Esophagus (tissue), 2 donors: ENCODE measurements around the gene MYO9B. TPM values are rescaled to one million over a fixed set of nuclear protein-coding genes. Genes with fewer than 3 reads are reported as not detected.

Source experiments
- H3K27ac ChIP-seq, 2 donors: one replicate each; pipeline ENCODE4 v1.5.1; 2013; ENCODE audit warnings: low read depth in 2 of 2, mild to moderate bottlenecking in 2 of 2, inconsistent platforms in 1 of 2, low read length in 1 of 2, moderate library complexity in 1 of 2
- H3K27me3 ChIP-seq, 2 donors: one replicate each; pipeline ENCODE4 v1.6.1; 2013; ENCODE audit warnings: low read length in 2 of 2, control low read depth in 1 of 2, mild to moderate bottlenecking in 1 of 2; ENCODE audit not compliant: insufficient read depth in 2 of 2, control insufficient read depth in 1 of 2
- H3K36me3 ChIP-seq, 2 donors: one replicate each; pipeline ENCODE4 v1.6.1; 2013; ENCODE audit warnings: low read length in 1 of 2; ENCODE audit not compliant: control insufficient read depth in 2 of 2, insufficient read depth in 2 of 2
- H3K4me1 ChIP-seq, 2 donors: one replicate each; pipeline ENCODE4 v1.6.1; 2013; ENCODE audit warnings: low read length in 1 of 2; ENCODE audit not compliant: control insufficient read depth in 2 of 2, insufficient read depth in 2 of 2
- H3K4me3 ChIP-seq, 2 donors: one replicate each; pipeline ENCODE4 v1.5.1; 2013; ENCODE audit warnings: low read length in 2 of 2, mild to moderate bottlenecking in 2 of 2, low read depth in 1 of 2, moderate library complexity in 1 of 2
- H3K9me3 ChIP-seq, 2 donors: one replicate each; pipeline ENCODE4 v1.6.1; 2013; ENCODE audit warnings: mild to moderate bottlenecking in 2 of 2, low read depth in 1 of 2, low read length in 1 of 2, moderate library complexity in 1 of 2; ENCODE audit not compliant: control insufficient read depth in 2 of 2, insufficient read depth in 1 of 2
- WGBS, 2 donors: extraction: QIAGEN DNeasy Blood & Tissue Kit; methylation state at CpG; one replicate each; pipeline ENCODE4 v1.1.7; 2013; 5-methylcytosine and 5-hydroxymethylcytosine counted together
- polyA plus RNA-seq, 2 donors: library from polyadenylated mRNA; stranded (reverse); fragments of 200-250 nt; gene quantifications; one replicate each; pipeline ENCODE4 v1.2.3, GENCODE V29; 2013
- donor health status: healthy with polysubstance abuse.
- donor health status: Bipolar disorder and iron deficiency.

MYO9B gene, protein sequence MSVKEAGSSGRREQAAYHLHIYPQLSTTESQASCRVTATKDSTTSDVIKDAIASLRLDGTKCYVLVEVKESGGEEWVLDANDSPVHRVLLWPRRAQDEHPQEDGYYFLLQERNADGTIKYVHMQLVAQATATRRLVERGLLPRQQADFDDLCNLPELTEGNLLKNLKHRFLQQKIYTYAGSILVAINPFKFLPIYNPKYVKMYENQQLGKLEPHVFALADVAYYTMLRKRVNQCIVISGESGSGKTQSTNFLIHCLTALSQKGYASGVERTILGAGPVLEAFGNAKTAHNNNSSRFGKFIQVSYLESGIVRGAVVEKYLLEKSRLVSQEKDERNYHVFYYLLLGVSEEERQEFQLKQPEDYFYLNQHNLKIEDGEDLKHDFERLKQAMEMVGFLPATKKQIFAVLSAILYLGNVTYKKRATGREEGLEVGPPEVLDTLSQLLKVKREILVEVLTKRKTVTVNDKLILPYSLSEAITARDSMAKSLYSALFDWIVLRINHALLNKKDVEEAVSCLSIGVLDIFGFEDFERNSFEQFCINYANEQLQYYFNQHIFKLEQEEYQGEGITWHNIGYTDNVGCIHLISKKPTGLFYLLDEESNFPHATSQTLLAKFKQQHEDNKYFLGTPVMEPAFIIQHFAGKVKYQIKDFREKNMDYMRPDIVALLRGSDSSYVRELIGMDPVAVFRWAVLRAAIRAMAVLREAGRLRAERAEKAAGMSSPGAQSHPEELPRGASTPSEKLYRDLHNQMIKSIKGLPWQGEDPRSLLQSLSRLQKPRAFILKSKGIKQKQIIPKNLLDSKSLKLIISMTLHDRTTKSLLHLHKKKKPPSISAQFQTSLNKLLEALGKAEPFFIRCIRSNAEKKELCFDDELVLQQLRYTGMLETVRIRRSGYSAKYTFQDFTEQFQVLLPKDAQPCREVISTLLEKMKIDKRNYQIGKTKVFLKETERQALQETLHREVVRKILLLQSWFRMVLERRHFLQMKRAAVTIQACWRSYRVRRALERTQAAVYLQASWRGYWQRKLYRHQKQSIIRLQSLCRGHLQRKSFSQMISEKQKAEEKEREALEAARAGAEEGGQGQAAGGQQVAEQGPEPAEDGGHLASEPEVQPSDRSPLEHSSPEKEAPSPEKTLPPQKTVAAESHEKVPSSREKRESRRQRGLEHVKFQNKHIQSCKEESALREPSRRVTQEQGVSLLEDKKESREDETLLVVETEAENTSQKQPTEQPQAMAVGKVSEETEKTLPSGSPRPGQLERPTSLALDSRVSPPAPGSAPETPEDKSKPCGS (N-terminal part only)
- 10 to 100 TPM; 24.2 to 41.2 TPM for polyA plus RNA-seq

DNA sequence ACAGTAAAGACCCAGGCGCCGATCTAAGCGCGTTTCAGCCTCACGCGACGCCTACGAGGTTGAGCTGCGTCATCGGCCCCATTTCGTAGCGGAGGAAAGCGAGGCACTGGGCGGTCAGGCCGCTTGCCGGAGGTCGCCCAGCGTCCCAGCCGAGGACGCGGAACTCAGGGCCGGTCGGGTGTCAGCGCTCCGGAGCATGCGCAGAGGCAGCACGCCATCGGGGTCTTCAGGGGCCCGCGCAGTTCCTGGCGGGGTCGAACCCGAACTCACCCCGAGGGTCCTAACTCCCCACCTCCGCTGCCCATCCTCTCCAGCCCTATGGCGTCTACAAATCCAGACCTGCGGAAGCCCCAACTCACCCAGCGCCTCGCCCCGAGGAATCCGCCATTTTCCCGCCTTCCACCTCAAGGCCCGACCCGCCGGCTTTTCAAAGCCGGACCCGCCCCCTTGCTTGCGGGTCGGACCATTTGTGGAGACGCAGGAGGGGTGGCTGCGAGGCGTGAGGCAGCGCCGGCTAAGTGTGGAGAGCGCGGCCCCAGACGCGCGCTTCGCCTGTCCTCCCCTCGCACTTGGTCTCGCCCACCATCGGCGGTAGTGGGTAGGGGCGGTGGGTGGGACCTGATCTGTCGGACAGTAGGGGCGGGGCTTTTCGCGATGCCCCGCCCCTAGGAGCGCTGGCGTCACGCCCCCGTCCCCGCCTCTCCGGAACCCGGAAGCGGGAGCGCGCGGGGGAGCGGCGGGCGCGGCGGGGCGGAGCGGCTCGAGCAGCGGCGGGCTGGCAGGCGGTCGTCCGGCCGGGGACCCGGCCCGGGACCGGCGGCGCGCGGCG, at the start of gene MYO9B, which contains the start of gene HAUS8:
MYO9B (plus strand) TSS at position 743 of the 829 bp plus-strand sequence. CDS start 25,941 bp downstream, outside the sequence.
HAUS8 (minus strand) TSS at position 418 of the 829 bp plus-strand sequence; CDS start at position 388, 30 bp downstream.
- 1% methylated on average over 71 to 103 of the region's 103 CpGs for WGBS, 2 donors
- Histone ChIP-seq H3K4me1 (peaks cover 7 to 17% of the 10 kb centered on the region in 2 donors), H3K9me3 (no peaks in the 10 kb centered on the region)

DNA sequence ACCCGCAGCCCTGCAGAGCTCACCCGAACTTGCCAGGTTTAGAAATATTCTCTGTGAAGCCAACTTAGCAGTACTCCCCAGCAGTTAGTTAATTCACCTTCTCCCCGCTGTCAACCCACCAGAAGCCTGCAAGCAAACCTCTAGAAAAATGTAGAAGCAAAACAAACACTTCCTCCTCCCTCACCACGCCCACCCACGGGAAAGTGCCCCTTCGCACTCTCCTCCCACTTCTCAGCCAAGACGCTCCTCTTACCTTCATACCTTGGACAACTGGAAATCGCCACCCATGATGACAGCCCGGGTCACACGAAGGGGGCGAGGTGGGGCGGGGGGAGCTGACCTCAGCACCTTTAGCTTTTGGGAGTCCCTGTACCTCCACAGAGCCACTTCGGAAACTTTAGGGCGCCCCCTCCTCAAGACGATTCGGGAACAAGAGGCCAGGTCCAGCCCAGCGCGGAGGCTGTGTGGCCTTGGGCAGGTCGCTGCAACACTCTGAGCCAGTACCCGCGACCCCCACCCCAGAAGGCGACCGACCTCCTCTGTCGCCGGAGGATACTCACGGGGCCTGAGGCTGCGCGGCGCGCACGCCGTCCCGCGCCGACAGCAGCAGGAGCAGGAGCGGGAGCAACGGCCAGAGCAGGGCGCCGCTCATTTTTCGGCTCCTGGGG, 49.5 kb upstream of the MYO9B start:
- 2 to 4% methylated on average over 36 to 40 of the region's 40 CpGs for WGBS, 2 donors
- peaks cover 0 to 4% of the 10 kb centered on the region in 2 donors for H3K4me1 ChIP-seq
- H3K27ac ChIP-seq = no peak overlapping the region
- peaks cover 0 to 12% of the 10 kb centered on the region in 2 donors for H3K9me3 ChIP-seq
- H3K27me3 ChIP-seq = peaks cover 3 to 23% of the 10 kb centered on the region in 2 donors
- H3K36me3 ChIP-seq = no peaks in the 10 kb centered on the region
- H3K4me3 ChIP-seq = no peak overlapping the region

More for the DNA sequence above, at the start of gene MYO9B, which contains the start of gene HAUS8:
- H3K27ac ChIP-seq = peak within 1 kb of the TSS; percentile 85 to 96
- H3K27me3 ChIP-seq = no peaks in the 10 kb centered on the region
- peak within 1 kb of the TSS; percentile 90 to 94 for H3K4me3 ChIP-seq
- peaks cover 0 to 4% of the 10 kb centered on the region in 2 donors for H3K36me3 ChIP-seq

GRCh38 chr19:17026706-17027534, 48.7 kb upstream of the MYO9B start, which contains the start of gene CPAMD8:
Gene CPAMD8, minus strand, starts transcription at chr19:17026810. Its CDS starts 168 bp downstream, at chr19:17026642.
- no peak within 1 kb of the TSS for H3K27ac ChIP-seq
- 6 to 9% methylated on average over 27 to 67 of the region's 67 CpGs for WGBS, 2 donors
- H3K36me3 ChIP-seq = no peaks in the 10 kb centered on the region
- H3K27me3 ChIP-seq = peaks cover 3 to 23% of the 10 kb centered on the region in 2 donors
- H3K4me3 ChIP-seq = no peak within 1 kb of the TSS
- peaks cover 0 to 4% of the 10 kb centered on the region in 2 donors for H3K4me1 ChIP-seq
- H3K9me3 ChIP-seq = peaks cover 0 to 12% of the 10 kb centered on the region in 2 donors

DNA sequence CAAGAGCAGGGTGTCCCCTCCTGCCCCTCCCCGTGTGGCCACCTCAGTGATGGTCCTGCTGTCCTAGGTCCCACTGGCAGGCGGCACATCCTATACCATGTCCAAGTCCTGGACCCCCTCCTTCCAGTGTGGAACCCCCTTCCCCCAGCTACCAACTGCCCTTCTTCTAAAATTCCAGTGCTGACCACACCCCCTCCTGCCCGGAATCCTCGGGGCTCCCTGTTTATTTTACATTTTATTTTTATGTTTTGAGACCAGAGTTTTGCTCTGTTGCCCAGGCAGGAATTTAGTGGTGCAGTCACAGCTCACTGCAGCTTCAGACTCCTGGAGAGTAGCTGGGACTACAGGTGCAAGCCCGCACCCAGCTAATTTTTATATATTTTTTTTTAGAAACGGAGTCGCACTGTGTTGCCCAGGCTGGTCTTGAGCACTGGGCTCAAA, 48.0 kb upstream of the MYO9B start:
- Histone ChIP-seq H3K4me1 (peaks cover 0 to 4% of the 10 kb centered on the region in 2 donors), H3K4me3 (no peak overlapping the region), H3K27ac (no peak overlapping the region), H3K27me3 (peaks cover 3 to 23% of the 10 kb centered on the region in 2 donors), H3K9me3 (peaks cover 0 to 12% of the 10 kb centered on the region in 2 donors), H3K36me3 (no peaks in the 10 kb centered on the region)
- 52 to 59% methylated on average over 7 of the region's 7 CpGs for WGBS, 2 donors

DNA sequence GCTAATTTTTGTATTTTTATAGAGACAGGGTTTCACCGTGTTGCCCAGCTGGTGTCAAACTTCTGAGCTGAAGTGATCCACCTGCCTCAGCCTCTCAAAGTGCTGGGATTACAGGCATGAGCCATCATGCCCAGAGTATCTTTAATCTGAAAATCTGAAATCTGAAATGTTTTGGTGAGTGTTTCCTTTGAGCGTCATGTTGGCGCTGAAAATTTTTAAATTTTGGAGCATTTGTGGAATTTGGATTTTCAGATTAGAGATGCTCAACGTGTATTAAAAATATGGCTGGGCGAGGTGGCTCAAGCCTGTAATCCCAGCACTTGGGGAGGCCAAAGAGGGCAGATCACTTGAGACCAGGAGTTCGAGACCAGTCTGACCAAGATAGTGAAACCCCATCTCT, 43.8 kb upstream of the MYO9B start:
- Histone ChIP-seq H3K9me3 (no peaks in the 10 kb centered on the region), H3K27ac (no peak overlapping the region), H3K4me3 (no peak overlapping the region), H3K4me1 (no peaks in the 10 kb centered on the region), H3K27me3 (peaks cover 0 to 12% of the 10 kb centered on the region in 2 donors), H3K36me3 (no peaks in the 10 kb centered on the region)
- 83 to 85% methylated on average over 6 of the region's 6 CpGs for WGBS, 2 donors

- H3K27me3 ChIP-seq = no peaks in the 10 kb centered on the region
- 80 to 82% methylated on average over 15 of the region's 15 CpGs for WGBS, 2 donors
- H3K4me3 ChIP-seq = no peak overlapping the region
- no peaks in the 10 kb centered on the region for H3K9me3 ChIP-seq
- H3K4me1 ChIP-seq = no peaks in the 10 kb centered on the region
- H3K36me3 ChIP-seq = no peaks in the 10 kb centered on the region
- H3K27ac ChIP-seq = no peak overlapping the region
Measured at GRCh38 chr19:17035842-17036424, 39.6 kb upstream of the MYO9B start.

DNA sequence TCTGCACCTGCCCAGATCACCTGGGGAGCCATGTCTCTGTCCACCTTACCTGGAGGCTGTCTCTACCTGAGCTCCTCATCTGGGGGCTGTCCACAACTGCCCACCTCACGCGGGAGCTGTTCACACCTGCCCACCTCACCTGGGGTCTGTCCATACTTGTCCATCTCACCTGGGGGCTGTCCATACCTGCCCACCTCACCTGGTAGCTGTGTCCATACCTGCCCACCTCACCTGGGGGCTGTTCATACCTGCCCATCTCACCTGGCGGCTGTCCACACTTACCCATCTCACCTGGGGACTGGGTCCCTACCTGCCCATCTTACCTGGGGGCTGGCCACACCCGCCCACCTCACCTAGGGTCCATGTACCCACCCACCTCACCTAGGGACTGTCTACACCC, 38.9 kb upstream of the MYO9B start:
- Histone ChIP-seq H3K27me3 (no peaks in the 10 kb centered on the region), H3K9me3 (no peaks in the 10 kb centered on the region), H3K4me1 (no peaks in the 10 kb centered on the region), H3K36me3 (no peaks in the 10 kb centered on the region), H3K4me3 (no peak overlapping the region), H3K27ac (no peak overlapping the region)
- WGBS, 2 donors = 79 to 85% methylated on average over 4 of the region's 4 CpGs
